HG02852 (cell line): Measurements from ENCODE around the gene HSD17B3.
"Not testable (repeated sequence)": the region's sequence is repeated elsewhere in the genome, so short reads cannot be mapped to it uniquely, and the experiment has no call there.

ENCODE experiments used
- ATAC-seq: cut with Tn5 transposase; IDR thresholded peaks from one replicate; pipeline ENCODE4 v1.9.1; 2021; ENCODE audit warnings: mild to moderate bottlenecking, moderate library complexity; ENCODE audit not compliant: unreplicated experiment

HSD17B3 gene

DNA sequence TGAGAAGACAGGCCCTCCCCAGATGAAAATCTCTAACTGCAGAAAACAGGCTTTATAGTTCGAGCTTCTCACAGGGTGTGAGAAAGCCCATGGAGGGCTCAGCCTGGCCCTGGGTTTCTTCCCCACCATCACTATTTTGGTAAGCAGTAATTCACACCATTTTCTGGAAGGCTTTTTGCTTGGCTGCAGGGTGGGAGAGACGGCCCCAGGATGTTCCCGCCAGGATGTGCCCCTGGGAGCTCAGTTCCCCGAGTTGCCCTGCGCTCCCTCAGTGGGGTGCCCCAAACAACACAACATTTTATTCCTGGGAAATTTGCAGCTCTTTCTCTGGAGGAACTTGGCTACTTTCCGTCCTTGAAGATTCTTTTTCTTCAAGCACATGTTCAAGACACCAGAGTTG is 100.8 kb downstream of the HSD17B3 start:
- no peak for ATAC-seq

- no peak for ATAC-seq
These were observed 103.0 kb downstream of the HSD17B3 start for GRCh38 chr9:96199006-96199405.

DNA sequence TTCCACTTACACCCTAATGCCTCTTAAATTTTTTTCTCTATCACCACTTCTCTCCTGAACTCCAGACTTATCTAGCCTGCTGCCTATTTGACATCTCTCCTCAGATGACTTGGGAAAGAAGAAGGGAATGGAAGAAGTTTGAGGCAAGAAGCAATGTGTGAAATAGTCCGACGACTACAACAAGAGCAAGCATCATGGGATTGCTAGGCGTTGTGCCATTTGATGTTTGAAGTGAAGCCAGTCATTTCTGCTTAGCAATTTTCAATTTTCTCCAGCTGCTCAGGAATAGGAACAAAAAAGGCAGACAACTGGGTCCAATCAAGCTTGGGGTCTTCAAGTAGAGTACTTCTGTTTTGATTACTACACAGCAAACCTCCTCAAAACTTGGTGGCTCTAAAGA is 106.4 kb downstream of the HSD17B3 start:
- no peak for ATAC-seq

DNA sequence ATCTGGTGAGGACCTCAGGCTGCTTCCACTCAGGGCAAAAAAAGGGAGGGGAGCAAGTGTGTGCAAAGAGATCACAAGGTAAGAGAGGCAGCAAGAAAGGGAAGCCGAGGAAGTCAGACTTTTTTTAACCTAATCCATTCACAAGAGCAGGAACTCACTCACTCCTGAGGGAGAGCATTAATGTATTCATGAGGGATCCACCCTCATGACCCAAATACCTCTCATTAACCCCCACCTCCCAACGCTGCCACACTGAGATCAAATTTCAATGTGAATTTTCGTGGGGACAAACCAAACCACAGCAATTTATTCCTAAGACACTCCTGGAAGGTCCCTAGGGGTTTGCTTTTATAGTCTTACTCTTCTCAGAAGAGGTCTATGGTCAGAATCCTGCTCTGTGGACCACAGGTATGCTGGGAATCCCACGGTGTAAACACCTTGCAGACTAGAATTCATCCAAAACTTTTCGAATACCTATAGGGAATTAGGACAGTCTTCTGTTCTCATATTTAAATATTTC is 108.7 kb downstream of the HSD17B3 start:
- ATAC-seq: no peak

- no peak for ATAC-seq
These were observed 109.3 kb downstream of the HSD17B3 start for GRCh38 chr9:96192710-96193109.

DNA sequence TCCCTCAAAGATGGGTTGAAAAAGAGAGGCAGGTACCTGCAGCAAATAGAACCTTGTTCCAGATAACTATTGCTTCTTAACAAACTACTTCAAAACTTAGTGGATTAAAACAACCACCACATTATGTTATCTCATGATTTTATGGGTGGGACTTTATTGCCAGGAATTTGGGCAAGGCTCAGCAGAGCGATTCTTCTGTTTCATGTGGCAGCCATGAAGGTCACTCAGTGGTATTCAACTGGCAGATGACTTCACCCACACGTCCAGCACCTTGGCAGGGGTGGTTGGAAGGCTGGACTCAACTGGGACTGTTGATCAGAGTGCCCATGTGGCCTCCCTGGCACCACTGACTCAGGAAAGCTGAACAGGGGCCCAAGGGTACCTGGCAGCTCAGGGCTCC is 112.0 kb downstream of the HSD17B3 start:
- no peak for ATAC-seq

- ATAC-seq: not testable (repeated sequence)
These were observed 112.4 kb downstream of the HSD17B3 start for GRCh38 chr9:96189581-96189980.

DNA sequence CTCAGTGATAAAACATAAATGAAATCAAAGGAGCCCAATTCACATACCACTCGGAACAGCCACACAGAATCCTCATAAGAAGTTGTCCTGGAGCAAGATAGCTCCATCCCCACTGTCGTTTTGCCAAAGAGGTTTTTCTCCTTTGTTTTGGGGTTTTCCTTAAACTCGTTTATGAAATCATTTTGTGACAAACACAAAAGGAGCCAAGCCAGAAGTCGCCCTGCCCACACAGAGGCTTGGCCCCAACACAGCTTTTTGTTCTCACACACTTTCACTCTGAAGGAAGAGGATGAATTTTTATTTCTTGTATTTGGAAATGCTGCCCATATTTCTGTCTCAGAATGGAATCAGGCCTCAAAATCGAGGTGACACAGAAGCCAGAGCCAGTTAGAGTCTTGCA is 113.4 kb downstream of the HSD17B3 start:
- no peak for ATAC-seq

DNA sequence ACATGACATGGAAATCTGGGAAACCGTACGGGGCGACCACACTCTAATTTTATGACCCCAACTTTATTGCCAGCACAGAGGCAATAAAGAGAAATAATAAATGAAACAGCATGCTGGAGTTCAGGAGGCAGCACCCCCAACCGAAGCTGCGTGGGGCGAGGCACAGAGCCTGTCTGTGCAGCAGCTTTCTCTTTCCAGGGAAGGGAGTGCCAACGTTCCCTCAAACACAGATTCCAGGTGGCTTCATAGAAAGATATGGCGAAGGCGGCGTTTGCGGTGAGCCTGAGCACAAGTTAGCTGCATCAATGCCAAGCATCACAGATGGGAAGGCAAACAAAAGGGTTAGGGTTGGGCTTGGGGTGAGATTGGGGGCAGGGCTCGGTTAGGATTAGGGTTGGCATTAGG is 114.8 kb downstream of the HSD17B3 start:
- no peak for ATAC-seq

- no peak for ATAC-seq
These were observed 115.4 kb downstream of the HSD17B3 start for GRCh38 chr9:96186591-96187011.

GRCh38 chr9:96185518-96186156 is 116.3 kb downstream of the HSD17B3 start:
- no peak for ATAC-seq
